Fibroblast of the aortic adventitia (primary cell): ENCODE results near the gene PEX13. TPM values are rescaled to one million over a fixed set of nuclear protein-coding genes. Genes with fewer than 3 reads are reported as not detected.

Source experiments
- DNase-seq: peaks from one replicate; pipeline ENCODE4 v3.0.0-alpha.2; 2010; ENCODE audit warnings: low read depth
- H3K4me3 ChIP-seq: 2 replicates; pipeline ENCODE4 v1.5.1; 2011; ENCODE audit warnings: low read depth, mild to moderate bottlenecking, control low read depth, low read length, moderate library complexity
- small RNA-seq: library from RNA; depleted of rRNA; stranded (forward); fragments of <200 nt; gene quantifications from one replicate; pipeline ENCODE3, GENCODE V24; 2012
- total RNA-seq: library from RNA; depleted of rRNA; stranded (reverse); fragments of >200 nt; gene quantifications from 2 replicates; pipeline ENCODE4 v1.2.3, GENCODE V29; 2012; ENCODE audit warnings: low replicate concordance
- TF ChIP-seq, protein P1 (sequence below): IDR thresholded peaks from 2 replicates; pipeline ENCODE4 v1.5.1; 2011; ENCODE audit warnings: mild to moderate bottlenecking, low read length, control low read depth, inconsistent platforms; ENCODE audit not compliant: insufficient read depth

PEX13 gene
- total RNA-seq, 1 donor: 26.8 TPM

DNA sequence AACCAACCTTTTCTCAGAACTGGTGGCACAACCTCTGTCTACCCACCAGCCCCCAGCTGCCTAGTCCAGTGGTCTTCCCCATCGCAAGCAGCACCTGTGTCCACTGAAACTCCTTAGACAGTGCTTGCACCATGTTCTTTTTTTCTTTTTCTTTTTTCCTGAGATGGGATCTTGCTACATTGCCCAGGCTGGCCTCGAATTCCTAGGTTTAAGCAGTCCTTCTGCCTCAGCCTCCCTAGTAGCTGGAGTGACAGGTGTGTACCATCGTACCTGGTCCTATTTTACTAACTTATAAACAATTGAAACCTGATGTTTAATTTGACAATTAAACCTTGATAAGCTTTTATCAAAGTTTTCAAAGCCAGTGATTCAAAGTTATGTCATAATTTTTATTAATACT is 78.9 kb downstream of the PEX13 start:
- TF ChIP-seq, protein P1, sequence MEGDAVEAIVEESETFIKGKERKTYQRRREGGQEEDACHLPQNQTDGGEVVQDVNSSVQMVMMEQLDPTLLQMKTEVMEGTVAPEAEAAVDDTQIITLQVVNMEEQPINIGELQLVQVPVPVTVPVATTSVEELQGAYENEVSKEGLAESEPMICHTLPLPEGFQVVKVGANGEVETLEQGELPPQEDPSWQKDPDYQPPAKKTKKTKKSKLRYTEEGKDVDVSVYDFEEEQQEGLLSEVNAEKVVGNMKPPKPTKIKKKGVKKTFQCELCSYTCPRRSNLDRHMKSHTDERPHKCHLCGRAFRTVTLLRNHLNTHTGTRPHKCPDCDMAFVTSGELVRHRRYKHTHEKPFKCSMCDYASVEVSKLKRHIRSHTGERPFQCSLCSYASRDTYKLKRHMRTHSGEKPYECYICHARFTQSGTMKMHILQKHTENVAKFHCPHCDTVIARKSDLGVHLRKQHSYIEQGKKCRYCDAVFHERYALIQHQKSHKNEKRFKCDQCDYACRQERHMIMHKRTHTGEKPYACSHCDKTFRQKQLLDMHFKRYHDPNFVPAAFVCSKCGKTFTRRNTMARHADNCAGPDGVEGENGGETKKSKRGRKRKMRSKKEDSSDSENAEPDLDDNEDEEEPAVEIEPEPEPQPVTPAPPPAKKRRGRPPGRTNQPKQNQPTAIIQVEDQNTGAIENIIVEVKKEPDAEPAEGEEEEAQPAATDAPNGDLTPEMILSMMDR: no peak
- H3K4me3 ChIP-seq: no peak overlapping the region
- DNase-seq: no peak

DNA sequence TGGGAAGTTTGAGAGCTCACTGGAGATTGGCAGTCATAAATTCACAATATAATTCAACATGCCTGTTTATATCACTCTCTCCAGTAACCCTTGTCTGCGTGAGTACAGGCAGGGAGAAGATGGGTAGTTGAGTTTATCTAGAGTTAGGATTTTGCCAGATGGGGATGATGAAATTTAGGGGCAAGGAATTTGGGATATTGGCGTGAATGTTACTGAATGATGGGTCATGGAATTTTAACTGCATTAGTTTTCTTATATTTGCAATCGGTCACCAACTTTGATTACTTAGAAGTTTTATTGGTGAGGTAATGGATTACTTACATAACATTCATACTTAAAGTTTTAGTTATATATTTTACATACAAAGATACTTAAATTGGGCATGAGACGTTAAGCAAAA is 83.3 kb downstream of the PEX13 start:
- no peak for DNase-seq
- H3K4me3 ChIP-seq: no peak overlapping the region
- TF ChIP-seq, protein P1: no peak

Small RNA genes lying within 50 kb of the gene (small RNA-seq; reads per million reads assigned to genes)
- gene RNA5SP95: not detected

Other genes starting within 250 kb of the PEX13 start
- gene REL, start 136.1 kb upstream of the PEX13 start, total RNA-seq: 6.5 and 7.4 TPM in 2 replicates
- 7.7 and 8.8 TPM in 2 replicates for gene PUS10, start 535 bp downstream of the PEX13 start, total RNA-seq
- gene SANBR, start 48.2 kb downstream of the PEX13 start, total RNA-seq: 17.4 and 20.4 TPM in 2 replicates
- gene C2orf74, start 144.5 kb downstream of the PEX13 start, total RNA-seq: 8.0 and 19.0 TPM in 2 replicates